OCI-LY7 (cell line): ENCODE data around the gene R3HCC1L.

Source experiments
- EZH2phosphoT487 ChIP-seq: fragments of 200-600 bp; sonication (generic); IDR thresholded peaks from 2 replicates; pipeline ENCODE4 v1.6.1; 2018; ENCODE audit warnings: low read depth, borderline replicate concordance, mild to moderate bottlenecking, mixed run types, antibody characterized with exemption, low read length, moderate library complexity, mixed read lengths
- TF ChIP-seq, protein P1 (sequence below): fragments of 200-600 bp; sonication (generic); conservative IDR thresholded peaks from 2 replicates; pipeline ENCODE4 v1.5.1; 2014; ENCODE audit warnings: mild to moderate bottlenecking, antibody characterized with exemption, low read length, moderate library complexity, mixed read lengths

DNA sequence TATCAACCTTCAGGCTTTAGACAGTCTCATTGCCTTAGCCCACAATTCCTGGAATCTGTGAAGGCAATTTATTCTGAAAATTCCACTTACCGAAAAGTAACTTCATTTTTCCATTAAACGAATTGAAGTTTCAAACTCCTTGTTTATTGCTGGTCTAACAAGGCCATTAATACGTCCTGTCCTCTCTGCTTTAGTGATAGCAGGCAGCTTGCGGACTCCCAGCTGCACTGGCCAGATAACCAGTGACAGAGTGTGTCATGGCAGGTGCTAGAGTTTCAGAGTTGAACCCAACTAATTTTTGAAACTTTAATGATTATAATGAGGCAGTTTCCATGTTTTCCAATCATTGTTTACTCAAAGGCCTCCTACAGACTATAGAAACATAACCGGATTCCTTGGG is 102.4 kb downstream of the R3HCC1L start:
- TF ChIP-seq EZH2phosphoT487, result no peak
- TF ChIP-seq, protein P1, sequence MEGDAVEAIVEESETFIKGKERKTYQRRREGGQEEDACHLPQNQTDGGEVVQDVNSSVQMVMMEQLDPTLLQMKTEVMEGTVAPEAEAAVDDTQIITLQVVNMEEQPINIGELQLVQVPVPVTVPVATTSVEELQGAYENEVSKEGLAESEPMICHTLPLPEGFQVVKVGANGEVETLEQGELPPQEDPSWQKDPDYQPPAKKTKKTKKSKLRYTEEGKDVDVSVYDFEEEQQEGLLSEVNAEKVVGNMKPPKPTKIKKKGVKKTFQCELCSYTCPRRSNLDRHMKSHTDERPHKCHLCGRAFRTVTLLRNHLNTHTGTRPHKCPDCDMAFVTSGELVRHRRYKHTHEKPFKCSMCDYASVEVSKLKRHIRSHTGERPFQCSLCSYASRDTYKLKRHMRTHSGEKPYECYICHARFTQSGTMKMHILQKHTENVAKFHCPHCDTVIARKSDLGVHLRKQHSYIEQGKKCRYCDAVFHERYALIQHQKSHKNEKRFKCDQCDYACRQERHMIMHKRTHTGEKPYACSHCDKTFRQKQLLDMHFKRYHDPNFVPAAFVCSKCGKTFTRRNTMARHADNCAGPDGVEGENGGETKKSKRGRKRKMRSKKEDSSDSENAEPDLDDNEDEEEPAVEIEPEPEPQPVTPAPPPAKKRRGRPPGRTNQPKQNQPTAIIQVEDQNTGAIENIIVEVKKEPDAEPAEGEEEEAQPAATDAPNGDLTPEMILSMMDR, result no peak
